GM10266 (cell line): ENCODE data around the gene GPR21.

Source experiments
- DNase-seq: peaks from one replicate; pipeline ENCODE4 v3.0.0; 2012; ENCODE audit errors: extremely low spot score
- TF ChIP-seq, protein P1 (sequence below): IDR thresholded peaks from 2 replicates; pipeline ENCODE4 v1.5.1; 2012; ENCODE audit warnings: mild to moderate bottlenecking, low read depth; ENCODE audit not compliant: control insufficient read depth, insufficient read depth; ENCODE audit errors: missing control alignments

GPR21 gene

DNA sequence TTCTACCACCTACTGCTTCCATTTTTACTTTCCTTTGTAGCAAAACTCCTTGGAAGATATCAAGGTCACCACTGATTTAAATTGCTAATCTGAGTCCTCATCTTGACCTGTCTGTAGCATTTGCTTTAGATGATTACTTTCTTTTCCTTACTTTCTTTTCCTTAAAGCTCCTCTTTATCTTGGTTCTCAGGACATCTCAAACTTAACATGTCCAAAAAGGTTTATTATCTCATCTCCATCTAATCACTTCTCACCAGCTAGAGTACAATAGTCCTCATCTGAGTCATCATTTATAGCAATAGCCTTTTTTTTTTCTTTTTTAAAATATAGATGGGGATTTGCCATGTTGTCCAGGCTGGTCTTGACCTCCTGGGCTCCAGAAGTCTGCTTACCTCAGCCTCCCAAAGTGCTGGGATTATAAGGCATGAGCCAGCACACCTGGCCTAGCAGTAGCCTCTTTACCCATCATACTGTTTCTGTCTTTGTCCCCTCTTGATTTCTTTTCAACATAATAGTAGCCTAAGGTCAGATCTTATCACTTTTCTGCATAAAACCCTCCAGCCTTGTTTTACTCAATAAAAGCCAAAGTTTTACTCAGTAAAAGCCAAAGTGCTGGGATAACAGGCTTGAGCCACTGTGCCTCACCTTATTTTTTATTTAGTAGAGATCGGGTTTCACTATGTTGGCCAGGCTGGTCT, 32.9 kb upstream of the GPR21 start:
- TF ChIP-seq, protein P1, sequence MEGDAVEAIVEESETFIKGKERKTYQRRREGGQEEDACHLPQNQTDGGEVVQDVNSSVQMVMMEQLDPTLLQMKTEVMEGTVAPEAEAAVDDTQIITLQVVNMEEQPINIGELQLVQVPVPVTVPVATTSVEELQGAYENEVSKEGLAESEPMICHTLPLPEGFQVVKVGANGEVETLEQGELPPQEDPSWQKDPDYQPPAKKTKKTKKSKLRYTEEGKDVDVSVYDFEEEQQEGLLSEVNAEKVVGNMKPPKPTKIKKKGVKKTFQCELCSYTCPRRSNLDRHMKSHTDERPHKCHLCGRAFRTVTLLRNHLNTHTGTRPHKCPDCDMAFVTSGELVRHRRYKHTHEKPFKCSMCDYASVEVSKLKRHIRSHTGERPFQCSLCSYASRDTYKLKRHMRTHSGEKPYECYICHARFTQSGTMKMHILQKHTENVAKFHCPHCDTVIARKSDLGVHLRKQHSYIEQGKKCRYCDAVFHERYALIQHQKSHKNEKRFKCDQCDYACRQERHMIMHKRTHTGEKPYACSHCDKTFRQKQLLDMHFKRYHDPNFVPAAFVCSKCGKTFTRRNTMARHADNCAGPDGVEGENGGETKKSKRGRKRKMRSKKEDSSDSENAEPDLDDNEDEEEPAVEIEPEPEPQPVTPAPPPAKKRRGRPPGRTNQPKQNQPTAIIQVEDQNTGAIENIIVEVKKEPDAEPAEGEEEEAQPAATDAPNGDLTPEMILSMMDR: no peak
- no peak for DNase-seq

DNA sequence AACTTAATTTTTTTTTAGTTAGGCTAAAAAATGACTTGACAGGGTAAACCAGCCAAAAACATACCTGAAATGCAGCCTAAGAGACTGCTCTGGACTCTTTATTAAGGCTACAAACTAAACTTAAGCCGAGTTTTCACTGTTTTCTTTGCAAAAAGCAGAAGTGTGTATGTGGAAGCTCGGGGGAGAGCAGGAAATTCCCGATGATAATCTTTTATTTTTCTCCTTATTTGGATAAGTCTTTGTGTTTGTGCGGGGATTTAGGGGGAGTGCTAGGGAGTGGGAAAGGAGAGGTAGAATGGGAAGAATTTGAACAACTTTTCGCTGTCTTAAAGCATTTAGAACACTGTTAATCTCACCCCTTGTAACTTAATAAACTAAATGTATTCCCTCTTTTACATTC, 30.7 kb upstream of the GPR21 start:
- DNase-seq: no peak
- TF ChIP-seq, protein P1: no peak

DNA sequence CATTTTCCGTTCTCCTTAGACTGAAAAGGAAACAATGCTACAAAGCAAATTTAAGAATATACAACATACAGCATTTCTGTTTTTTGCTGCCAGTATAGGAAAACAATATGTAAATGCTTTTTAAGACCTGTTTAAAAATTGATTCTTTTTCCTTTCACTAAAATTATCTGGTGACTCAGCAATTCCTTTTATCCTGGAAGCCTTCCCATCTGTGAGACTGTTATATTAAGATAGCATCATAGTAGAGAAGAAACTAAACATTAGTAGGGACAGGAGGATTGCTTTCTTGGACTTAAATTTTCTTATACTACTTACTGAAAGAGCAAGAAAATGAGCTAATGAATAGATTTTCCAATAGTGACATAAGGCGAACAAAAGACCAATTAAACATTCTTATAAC, 30.0 kb upstream of the GPR21 start:
- DNase-seq: no peak
- TF ChIP-seq, protein P1: no peak

DNA sequence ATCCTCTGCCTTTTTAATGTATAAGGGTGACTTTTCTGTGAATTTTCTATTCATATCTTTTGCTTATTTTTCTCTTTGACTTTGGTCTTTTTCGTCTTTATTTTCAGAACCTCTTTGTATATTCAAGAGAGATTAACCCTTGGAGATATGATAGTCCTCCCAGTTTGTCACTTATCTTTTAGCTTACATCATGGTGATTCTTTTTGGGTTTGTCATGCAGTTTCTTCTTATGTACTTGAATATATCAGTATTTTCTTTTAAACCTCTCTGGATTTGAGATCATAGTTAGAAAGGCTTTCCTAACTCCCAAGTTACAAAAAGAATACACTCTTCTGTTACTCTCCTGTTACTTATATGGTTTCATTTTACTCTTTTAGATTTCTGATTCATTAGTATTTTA, 27.5 kb upstream of the GPR21 start:
- no peak for DNase-seq
- TF ChIP-seq, protein P1: no peak

DNA sequence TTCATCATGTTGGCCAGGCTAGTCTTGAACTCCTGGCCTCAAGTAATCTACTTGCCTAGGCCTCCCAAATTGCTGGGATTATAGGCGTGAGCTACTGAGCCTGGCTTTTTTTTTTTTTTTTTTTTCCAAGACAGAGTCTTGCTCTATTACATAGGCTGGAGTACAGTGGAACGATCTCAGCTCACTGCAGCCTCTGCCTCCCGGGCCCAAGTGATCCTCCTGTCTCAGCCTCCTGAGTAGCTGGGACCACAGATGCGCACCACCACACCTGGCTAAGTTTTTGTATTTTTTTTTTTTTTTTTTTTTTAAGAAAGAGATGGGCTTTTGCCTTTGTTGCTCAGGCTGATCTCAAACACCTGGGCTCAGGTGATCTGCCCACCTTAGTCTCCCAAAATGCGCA, 26.2 kb upstream of the GPR21 start:
- no peak for DNase-seq
- TF ChIP-seq, protein P1: no peak

DNA sequence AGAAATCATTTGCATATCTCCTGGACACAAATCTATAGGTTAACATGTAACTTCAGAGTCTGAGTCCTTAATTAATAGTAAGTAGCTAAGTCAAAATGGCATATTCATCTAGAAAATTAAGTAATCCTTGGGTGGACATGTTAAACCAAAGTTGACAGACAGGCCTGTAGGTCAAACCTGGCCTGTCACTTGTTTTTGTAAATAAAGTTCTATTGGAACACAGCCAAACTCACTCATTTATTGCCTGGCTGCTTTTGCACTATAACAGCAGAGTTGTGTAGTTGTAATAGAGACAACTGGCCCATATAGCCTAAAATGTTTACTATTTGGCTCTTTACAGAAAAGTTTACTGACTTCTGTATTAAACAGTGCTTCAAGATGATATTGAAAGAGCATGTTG, 24.6 kb upstream of the GPR21 start:
- DNase-seq: no peak
- TF ChIP-seq, protein P1: no peak

DNA sequence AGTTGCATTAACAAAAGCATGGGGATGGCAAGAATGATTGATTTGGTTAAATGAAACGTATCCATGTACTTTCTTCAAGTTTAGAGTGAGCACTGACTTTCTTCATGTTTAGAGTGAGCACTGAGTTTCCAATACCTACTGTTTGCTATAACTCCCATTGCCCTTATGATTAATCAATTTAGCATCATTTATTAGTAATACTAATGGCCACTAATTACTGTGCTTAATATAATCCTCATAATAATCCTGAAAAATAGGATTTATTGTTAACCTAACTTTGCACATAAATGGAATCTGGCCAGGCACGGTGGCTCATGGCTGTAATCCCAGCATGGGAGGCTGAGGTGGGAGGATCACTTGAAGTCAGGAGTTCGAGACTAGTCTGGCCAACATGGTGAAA, 22.1 kb upstream of the GPR21 start:
- TF ChIP-seq, protein P1: no peak
- no peak for DNase-seq
